Right ventricle myocardium inferior (tissue), 1 donor: Measurements from ENCODE around the gene INPP5D. TPM values are rescaled to one million over a fixed set of nuclear protein-coding genes. Genes with fewer than 3 reads are reported as not detected.
A peak's percentile ranks its signal among the peaks of the same experiment; 100 is the strongest.

Experiments used
- ATAC-seq: fragments of 200-7000 bp; cut with Tn5 transposase; one replicate; pipeline ENCODE4 v1.9.1; 2020; ENCODE audit warnings: mild to moderate bottlenecking, moderate library complexity
- DNase-seq: peaks from one replicate; pipeline ENCODE4 v3.0.0; 2021; ENCODE audit errors: missing footprints
- intact Hi-C: fragments of 100-400 bp; cut with DNase I; formaldehyde crosslinking; loops from one replicate; pipeline ENCODE4 v1.11.0; 2022
- total RNA-seq: library from RNA; stranded (reverse); fragmentation: NEBNext Ultra II Directional; extraction: Animal tissue kit (Norgen Biotek cat#: 25700); gene quantifications from one replicate; pipeline ENCODE4 v1.2.1, GENCODE V29; 2021
- donor health status: DM: no; HTN: yes; CAD: no; lungs with severe emphysema.

INPP5D gene
- total RNA-seq, 1 donor from 2014 or later: 5.2 TPM

DNA sequence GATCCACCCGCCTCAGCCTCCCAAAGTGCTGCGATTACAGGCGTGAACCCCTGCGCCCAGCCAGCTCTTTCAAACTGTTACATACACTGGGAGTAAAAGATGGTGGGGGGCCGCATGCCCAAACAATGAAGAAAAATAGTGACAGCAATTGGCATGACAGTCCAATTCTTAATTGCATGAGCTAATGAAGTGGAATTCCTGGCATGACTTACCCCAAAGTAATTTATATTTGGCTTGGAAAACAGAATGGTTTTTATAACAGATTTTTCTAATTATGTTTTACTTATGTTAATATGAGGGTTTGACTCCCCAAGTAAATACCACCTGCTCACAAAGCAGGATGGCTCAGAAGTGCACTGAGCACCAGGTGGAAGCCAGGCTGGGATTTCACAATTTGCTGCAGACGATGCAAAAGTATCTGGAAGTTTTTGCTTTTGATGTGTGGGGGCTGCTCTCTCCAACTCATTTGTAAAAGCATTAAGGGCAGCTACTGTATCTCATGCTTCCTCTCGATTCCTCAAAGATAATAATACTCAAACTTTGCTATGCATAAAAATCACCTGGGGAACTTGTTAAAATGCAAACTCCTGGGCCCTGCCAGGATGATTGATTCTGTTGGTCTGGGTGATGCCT, 167.3 kb downstream of the INPP5D start:
- intact Hi-C loops: no loop called here
- DNase-seq (no peak), ATAC-seq (no peak)

- intact Hi-C loops: no loop called here
- no peak for ATAC-seq
- DNase-seq: no peak
Observed at GRCh38 chr2:233228376-233228775, 168.2 kb downstream of the INPP5D start.

GRCh38 chr2:233233618-233234230, 173.6 kb downstream of the INPP5D start:
- no peak for ATAC-seq
- intact Hi-C loops: no loop called here
- DNase-seq: no peak

- no peak for ATAC-seq
- intact Hi-C loops: no loop called here
- no peak for DNase-seq
Observed at GRCh38 chr2:233234264-233234663, 174.1 kb downstream of the INPP5D start.

- DNase-seq (no peak), ATAC-seq (no peak)
- intact Hi-C loops: no loop called here
Observed at GRCh38 chr2:233234996-233235395, 174.9 kb downstream of the INPP5D start.

DNA sequence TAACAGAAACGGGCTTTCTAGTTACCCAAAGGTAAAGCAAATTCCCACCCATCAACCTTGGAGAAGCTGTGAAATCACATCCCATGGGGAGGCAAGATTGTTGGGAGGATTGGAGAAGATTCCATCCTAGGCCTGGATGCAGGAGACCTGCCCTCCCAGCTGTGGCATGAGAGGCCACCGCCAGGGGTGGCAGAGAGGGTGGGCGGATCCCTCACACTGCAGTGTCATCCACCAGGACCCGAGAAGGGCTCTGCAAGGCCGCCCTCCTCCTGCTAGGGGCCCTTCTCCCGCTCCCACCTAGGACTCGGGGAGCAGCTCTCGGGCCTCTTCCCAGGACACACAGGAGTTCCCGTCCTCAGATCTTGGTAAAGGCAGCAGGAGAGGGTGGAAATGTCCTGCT, 175.8 kb downstream of the INPP5D start:
- intact Hi-C loops: no loop called here
- ATAC-seq (no peak), DNase-seq (no peak)

DNA sequence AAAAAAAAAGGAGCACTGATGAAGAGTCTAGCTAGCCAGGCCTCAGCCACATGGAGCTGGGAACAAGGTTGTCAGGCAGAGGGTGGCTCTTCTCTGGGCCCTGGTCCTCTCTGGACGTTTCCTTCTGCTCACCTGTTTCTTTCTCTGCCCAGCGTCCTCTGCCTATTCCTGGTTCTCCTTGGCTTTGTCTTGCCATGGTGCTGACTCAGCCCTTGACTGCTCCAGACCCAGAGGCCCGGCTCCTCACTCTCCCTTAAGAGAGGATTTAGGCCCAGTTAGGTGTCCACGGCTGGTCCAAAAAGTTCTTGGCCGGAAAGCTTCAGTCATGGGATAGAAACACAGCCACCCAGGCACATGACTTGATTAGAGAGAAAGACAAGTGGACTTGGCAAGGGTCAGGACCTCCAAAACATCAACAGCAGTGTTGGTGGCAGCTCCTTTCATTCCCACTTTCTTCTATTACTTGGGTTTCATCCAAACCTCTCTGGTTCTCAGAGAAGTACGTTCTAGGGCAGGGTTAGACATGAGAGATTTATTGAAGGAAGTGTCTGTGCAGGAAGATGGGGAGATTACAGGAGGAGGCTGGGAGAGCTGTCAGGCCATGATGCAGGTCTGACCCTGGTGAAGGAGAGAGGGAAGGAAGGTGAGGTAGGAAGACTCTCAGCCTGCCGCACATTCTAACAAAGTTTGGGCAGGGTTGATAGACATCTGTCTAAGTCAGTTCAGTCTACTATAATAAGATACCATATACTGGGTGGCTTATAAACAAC, 176.9 kb downstream of the INPP5D start:
- no peak for DNase-seq
- intact Hi-C loops: no loop called here
- ATAC-seq: no peak

DNA sequence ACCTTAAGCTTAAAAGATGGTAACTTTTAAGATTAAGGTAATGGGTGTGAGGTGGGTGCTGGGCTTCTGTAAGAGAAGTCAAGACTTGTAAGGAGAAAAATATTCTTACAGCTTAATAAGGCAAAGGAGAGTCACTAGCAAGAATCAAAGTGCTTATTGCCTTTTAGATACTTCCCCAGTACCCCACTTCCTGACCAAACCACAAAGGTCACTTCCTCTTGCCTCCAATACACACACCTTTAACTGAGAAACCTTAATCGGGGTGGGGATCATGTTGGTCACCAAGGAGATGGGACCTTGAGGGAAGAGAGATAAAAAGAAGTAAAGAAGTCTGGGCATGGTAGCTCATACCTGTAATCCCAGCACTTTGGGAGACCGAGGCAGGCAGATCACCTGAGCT, 180.8 kb downstream of the INPP5D start:
- intact Hi-C loops: no loop called here
- ATAC-seq: no peak

GRCh38 chr2:233241803-233242202, 181.7 kb downstream of the INPP5D start:
- DNase-seq (no peak), ATAC-seq (peak; percentile 48)
- intact Hi-C loops: no loop called here

More for the DNA sequence above, 180.8 kb downstream of the INPP5D start:
- no peak for DNase-seq

GRCh38 chr2:233242231-233242927, 182.2 kb downstream of the INPP5D start:
- peak; percentile 77 for ATAC-seq
- DNase-seq: no peak
- intact Hi-C loops: no loop called here

DNA sequence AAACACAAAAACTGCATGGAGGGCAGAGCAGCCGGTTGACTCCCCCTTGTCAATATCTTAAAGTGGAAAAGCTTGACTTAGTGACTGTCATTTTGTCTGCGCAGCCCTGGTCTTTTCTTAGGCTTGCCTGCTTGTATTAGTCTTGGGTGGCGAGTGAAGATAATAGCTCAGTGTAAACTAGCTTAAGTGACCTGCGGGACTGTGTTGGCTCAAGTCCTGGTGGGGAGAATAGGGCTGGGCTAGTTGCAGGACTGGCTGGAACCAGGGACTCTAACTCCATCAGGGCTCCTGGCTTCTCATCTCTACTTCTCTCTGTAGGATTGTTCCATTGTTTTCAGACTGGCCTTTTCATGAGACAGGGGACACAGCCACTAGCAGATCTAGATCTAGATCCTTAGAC, 183.2 kb downstream of the INPP5D start:
- DNase-seq (no peak), ATAC-seq (no peak)
- intact Hi-C loops: no loop called here

DNA sequence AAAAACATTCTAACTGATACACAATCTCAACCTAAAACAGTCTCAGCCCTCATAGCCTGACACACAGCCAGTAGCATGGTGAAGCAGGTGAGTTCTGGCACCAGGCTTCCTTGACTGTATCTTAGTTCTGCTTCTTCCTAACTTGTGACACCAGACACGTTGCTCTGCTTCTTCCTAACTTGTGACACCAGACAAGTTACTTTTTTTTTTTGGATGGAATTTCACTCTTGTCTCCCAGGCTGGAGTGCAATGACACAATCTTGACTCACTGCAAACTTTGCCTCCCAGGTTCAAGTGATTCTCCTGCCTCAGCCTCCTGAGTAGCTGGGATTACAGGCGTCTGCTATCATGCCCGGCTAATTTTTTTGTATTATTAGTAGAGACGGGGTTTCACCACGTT, 184.7 kb downstream of the INPP5D start:
- intact Hi-C loops: no loop called here
- DNase-seq: no peak
- ATAC-seq: no peak

DNA sequence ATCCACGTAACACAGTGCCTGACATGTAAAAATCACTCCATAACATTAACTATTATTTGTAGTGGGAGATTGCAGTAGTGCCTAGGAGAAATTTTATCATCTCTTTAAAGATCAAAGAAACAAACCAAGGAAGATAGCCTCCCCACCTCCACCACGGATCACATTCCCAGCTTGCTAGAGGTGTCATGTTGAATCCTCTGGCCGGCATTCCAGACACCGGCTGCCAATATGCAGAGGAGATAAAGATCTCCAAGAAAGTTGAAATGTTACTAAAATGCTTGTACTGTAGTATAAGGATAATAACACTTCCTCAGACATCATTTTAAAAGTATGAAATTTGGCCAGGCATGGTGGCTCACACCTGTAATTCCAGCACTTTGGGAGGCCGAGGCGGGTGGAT, 185.3 kb downstream of the INPP5D start:
- intact Hi-C loops: no loop called here
- ATAC-seq: no peak
- DNase-seq: no peak

DNA sequence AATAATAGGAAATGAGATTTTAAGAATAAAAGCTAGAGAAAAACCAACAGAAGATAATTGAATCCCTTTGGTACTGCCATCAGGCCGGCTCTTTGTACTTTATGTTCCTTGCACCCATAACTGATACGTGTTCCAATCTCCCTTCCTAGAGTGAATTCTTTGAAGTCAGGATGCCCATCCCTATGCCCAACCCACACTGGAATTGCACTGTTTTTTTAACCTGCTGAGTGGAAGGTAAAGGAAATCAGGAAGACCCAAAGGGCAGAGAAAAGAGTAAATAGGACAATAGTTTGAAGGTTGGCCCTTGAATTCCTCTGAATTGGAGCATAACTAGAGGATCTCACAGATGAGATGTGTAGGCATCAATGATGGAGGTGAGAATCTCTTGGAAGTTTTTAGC, 187.0 kb downstream of the INPP5D start:
- intact Hi-C loops: no loop called here
- ATAC-seq (no peak), DNase-seq (no peak)

DNA sequence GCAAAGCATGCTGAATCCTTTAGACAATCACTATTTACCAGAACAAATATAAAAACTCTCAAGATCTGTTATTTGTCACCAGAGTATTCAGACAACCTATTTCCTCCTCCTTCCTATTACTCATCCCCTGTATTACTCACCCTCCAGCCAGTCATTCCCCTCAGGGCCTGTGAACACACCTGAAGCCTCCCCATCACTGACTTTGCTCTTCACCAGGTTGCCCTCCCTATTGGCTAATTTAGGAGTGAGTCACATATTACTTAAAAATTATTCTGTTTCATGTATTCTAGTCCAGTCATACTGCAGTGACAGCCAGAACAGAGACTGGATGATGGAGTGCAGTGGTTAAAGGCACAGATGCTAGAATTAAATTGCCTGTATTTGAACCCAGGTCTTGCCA, 187.6 kb downstream of the INPP5D start:
- intact Hi-C loops: no loop called here
- DNase-seq (no peak), ATAC-seq (no peak)

DNA sequence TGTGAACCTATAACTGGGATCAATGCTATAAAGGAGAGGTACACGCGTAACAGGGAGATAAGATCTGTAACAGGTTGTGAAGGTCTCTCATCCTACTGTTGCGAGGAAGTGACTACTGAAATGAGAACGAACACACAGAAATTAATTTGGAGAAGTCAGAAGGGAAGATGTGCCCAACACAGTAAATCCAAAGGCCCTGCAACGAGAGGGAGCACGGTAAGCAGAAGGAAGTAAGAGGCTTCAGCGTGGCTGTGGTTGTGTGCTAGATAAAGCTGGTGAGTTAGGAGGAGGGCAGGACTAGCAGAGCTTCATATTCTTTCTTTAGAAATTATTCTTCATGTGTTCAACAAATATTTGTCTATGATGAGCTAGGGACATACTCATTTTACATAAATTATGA, 188.9 kb downstream of the INPP5D start:
- intact Hi-C loops: no loop called here
- DNase-seq: no peak
- ATAC-seq: no peak

DNA sequence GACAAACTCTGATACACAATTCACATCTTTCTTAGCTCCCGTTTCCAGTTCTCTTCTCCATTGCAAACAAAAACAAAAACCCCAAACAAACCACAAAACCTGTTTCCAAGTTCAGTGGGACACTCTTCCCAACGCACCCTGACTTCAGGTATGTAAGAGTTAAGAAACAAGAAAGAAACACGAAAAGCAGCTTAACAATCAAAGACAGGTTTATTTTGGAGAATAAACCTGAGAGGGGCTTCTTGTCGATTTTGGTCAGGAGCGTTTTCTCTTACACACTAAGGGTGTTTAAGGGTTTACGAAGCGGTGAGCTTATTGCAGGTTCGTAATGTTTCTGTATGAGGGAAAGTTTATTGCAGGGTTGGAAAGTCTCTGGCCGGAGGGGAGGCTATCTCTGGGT, 190.4 kb downstream of the INPP5D start:
- intact Hi-C loops: loop anchor here (2.0 kb wide), 2 partner anchors 398 to 644 kb away; no protein-coding TSS in a partner anchor
- no peak for DNase-seq
- no peak for ATAC-seq

GRCh38 chr2:233250985-233251305, 190.8 kb downstream of the INPP5D start:
- ATAC-seq: no peak
- DNase-seq: no peak
- intact Hi-C loops: loop anchor here (1.0 to 2.0 kb wide), 3 partner anchors 153 to 644 kb away; no protein-coding TSS in a partner anchor

DNA sequence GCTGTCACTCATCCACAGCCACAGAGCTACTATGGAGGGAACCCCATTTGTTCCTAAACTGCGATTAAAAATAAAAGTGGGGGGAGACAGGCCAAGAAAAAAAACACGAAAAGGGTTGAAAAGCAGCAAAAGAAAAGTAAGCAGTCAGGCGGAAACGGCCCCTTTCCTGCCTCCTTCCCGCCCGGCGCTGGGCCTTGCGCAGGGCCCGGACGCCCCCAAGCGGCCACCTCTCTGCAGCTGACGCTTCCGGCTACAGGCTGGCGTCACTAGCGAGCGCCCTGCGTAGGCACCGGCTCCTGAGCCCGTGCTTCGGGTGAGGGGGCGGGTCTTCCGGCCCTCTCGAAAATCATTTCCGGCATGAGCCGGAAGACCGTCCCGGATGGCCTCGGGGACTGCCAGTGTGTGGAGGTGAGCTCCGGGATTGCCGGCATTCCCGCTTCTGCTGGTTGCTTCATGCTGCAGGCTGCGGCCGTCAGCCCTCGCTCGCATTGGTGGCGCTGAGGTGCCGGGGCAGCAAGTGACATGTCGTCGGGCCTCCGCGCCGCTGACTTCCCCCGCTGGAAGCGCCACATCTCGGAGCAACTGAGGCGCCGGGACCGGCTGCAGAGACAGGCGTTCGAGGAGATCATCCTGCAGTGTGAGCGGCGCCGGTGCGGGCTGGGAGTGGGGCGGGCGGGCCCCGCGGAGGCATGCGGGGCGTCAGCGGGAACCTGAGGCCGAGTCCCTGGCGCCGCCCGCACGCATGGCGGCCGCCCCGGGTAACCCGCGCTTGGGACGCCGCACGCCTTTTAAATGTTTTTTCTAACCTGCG, 191.4 kb downstream of the INPP5D start, which contains the start of gene ATG16L1:
Gene ATG16L1 (plus strand): TSS at position 368 of the 811 bp plus-strand sequence. CDS start 155 bp downstream, at position 523.
- intact Hi-C loops: loop anchor here (1.0 to 2.0 kb wide), 3 partner anchors 153 to 645 kb away; no protein-coding TSS in a partner anchor
- DNase-seq (peak; percentile 99), ATAC-seq (peak; percentile 100)
